ENCODE results near the gene TTLL4. TPM values are rescaled to one million over a fixed set of nuclear protein-coding genes. Genes with fewer than 3 reads are reported as not detected.

The TTLL4 gene
- total RNA-seq, 1 donor from 2014 or later: 33.8 TPM

DNA sequence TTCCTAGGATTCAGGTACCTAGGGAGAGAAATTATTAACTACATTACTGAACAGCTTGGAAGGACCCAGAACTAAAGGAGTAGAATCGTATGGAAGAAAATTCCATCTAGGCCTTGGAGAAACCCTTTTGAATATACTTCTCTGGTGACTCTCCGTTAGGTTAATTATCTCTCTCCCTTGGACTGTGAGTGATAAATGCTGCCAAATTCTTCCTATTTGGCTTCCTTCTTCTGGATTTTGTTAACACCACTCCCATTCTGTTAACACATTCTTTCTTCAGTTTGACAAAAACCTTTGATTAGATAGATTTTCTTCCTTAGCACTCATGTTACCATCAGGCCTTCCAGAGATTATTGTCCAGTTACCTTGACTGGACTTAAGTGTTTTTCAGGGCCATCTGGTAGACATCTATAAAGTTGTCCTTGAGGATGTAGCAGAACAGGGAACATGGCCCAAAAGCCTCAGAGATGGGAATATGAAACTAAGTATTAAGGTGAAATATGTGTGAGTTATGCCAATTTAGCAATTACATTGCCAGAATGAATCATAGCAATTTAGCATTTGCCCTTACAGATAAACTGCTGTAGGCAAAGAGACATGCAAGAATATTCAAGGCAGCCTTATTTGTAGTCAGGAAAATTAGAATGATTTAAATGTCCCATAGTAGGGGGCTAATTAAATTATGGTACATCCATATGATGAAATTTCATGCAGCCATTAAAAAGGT is 78.1 kb downstream of the TTLL4 start:
- no peak for FAIRE-seq
- H3K4me1 Mint-ChIP-seq (ENCODE audit: low read depth, unreplicated experiment): no peaks in the 10 kb centered on the region
- no peaks in the 10 kb centered on the region for H3K4me1 ChIP-seq (ENCODE audit: insufficient read depth, low read length)

DNA sequence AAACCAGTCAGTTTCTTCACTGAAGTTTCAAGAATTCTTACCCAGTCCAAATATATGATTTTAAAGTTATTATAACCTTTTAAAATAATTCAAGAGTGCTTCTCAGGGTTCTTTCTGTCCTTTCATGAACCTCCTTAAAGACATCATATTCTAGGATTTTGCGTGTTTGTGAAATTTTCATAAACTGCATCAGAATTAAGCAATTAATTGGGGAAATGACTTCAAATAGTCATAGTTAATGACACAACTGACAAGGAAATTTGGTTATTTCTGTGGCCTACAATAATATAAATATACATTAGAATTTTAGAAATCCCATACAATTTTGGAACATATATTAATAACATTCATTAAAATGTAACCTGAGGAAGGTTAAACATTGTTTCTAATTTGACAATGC is 81.8 kb downstream of the TTLL4 start:
- TF ChIP-seq, protein P1, sequence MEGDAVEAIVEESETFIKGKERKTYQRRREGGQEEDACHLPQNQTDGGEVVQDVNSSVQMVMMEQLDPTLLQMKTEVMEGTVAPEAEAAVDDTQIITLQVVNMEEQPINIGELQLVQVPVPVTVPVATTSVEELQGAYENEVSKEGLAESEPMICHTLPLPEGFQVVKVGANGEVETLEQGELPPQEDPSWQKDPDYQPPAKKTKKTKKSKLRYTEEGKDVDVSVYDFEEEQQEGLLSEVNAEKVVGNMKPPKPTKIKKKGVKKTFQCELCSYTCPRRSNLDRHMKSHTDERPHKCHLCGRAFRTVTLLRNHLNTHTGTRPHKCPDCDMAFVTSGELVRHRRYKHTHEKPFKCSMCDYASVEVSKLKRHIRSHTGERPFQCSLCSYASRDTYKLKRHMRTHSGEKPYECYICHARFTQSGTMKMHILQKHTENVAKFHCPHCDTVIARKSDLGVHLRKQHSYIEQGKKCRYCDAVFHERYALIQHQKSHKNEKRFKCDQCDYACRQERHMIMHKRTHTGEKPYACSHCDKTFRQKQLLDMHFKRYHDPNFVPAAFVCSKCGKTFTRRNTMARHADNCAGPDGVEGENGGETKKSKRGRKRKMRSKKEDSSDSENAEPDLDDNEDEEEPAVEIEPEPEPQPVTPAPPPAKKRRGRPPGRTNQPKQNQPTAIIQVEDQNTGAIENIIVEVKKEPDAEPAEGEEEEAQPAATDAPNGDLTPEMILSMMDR (IDR thresholded peaks at IDR 0.05; ENCODE audit: insufficient read depth, low read depth, low read length): no peak
- TF ChIP-seq EZH2 (IDR thresholded peaks at IDR 0.05; ENCODE audit: insufficient read depth, low read length): no peak
- peaks cover 4% of the 10 kb centered on the region for H3K9me3 Mint-ChIP-seq (ENCODE audit: unreplicated experiment)
- Histone ChIP-seq H3K4me1 (ENCODE audit: insufficient read depth, low read length) (no peaks in the 10 kb centered on the region), H3K9me3 (ENCODE audit: insufficient read depth, low read depth, low read length) (no peaks in the 10 kb centered on the region), H3K27ac (ENCODE audit: low read depth, low read length) (no peak overlapping the region), H2AFZ (ENCODE audit: low read depth, low read length) (no peak overlapping the region), H3K9ac (ENCODE audit: low read length) (no peak overlapping the region), H3K4me2 (ENCODE audit: low read length) (no peak overlapping the region), H3K4me3 (ENCODE audit: insufficient read depth, low read depth, low read length) (no peak overlapping the region), H3K79me2 (ENCODE audit: insufficient read depth, low read length) (no peaks in the 10 kb centered on the region), H3K27me3 (ENCODE audit: insufficient read depth, low read length) (peaks cover 2% of the 10 kb centered on the region), H3K36me3 (ENCODE audit: insufficient read depth, low read length) (no peaks in the 10 kb centered on the region), H4K20me1 (ENCODE audit: insufficient read depth, low read length) (no peaks in the 10 kb centered on the region)
- DNase-seq (ENCODE audit: low read depth): no peak
- FAIRE-seq: no peak
- H3K36me3 Mint-ChIP-seq (ENCODE audit: low read depth, unreplicated experiment): peaks cover 2% of the 10 kb centered on the region
- no peak overlapping the region for H3K4me3 Mint-ChIP-seq (ENCODE audit: unreplicated experiment)
- H3K27ac Mint-ChIP-seq (ENCODE audit: unreplicated experiment): no peak overlapping the region
- no peaks in the 10 kb centered on the region for H3K27me3 Mint-ChIP-seq (ENCODE audit: low read depth, unreplicated experiment)
- H3K4me1 Mint-ChIP-seq (ENCODE audit: low read depth, unreplicated experiment): no peaks in the 10 kb centered on the region

More for the DNA sequence above, 78.1 kb downstream of the TTLL4 start:
- Mint-ChIP-seq H3K27ac (ENCODE audit: unreplicated experiment) (no peak overlapping the region), H3K27me3 (ENCODE audit: low read depth, unreplicated experiment) (peaks cover 5% of the 10 kb centered on the region), H3K9me3 (ENCODE audit: unreplicated experiment) (peaks cover 4% of the 10 kb centered on the region), H3K4me3 (ENCODE audit: unreplicated experiment) (no peak overlapping the region), H3K36me3 (ENCODE audit: low read depth, unreplicated experiment) (peaks cover 5% of the 10 kb centered on the region)
- Histone ChIP-seq H4K20me1 (ENCODE audit: insufficient read depth, low read length) (no peaks in the 10 kb centered on the region), H3K27me3 (ENCODE audit: insufficient read depth, low read length) (no peaks in the 10 kb centered on the region), H3K4me2 (ENCODE audit: low read length) (no peak overlapping the region), H3K9me3 (ENCODE audit: insufficient read depth, low read depth, low read length) (no peaks in the 10 kb centered on the region), H3K9ac (ENCODE audit: low read length) (no peak overlapping the region), H3K36me3 (ENCODE audit: insufficient read depth, low read length) (no peaks in the 10 kb centered on the region), H3K4me3 (ENCODE audit: insufficient read depth, low read depth, low read length) (no peak overlapping the region), H3K79me2 (ENCODE audit: insufficient read depth, low read length) (no peaks in the 10 kb centered on the region), H3K27ac (ENCODE audit: low read depth, low read length) (no peak overlapping the region), H2AFZ (ENCODE audit: low read depth, low read length) (no peak overlapping the region)
- no peak for DNase-seq (ENCODE audit: low read depth)
- TF ChIP-seq EZH2 (IDR thresholded peaks at IDR 0.05; ENCODE audit: insufficient read depth, low read length): no peak
- TF ChIP-seq, protein P1 (IDR thresholded peaks at IDR 0.05; ENCODE audit: insufficient read depth, low read depth, low read length): no peak

DNA sequence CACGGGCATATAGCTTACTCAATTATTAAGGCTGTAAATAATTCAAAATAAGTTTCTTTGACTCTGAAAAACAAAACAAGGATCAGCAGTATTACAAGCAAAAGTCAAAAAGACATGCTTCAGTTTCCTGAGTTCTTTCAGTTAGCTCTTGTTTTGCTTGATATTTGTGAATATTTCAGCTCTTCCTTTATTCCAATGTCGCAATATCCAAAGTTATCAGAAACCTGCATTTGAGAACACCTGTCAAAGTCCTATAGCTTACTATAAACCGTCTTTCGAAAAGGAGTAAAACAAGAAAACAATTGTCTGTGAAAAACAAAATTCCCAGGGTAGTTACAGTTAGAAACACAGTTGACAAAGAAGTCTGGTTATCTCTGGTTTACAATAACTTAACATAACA is 86.1 kb downstream of the TTLL4 start:
- Histone ChIP-seq H4K20me1 (ENCODE audit: insufficient read depth, low read length) (no peaks in the 10 kb centered on the region), H2AFZ (ENCODE audit: low read depth, low read length) (no peak overlapping the region), H3K9me3 (ENCODE audit: insufficient read depth, low read depth, low read length) (no peaks in the 10 kb centered on the region), H3K4me1 (ENCODE audit: insufficient read depth, low read length) (peaks cover 5% of the 10 kb centered on the region), H3K27me3 (ENCODE audit: insufficient read depth, low read length) (peaks cover 8% of the 10 kb centered on the region), H3K79me2 (ENCODE audit: insufficient read depth, low read length) (no peaks in the 10 kb centered on the region), H3K4me2 (ENCODE audit: low read length) (no peak overlapping the region), H3K9ac (ENCODE audit: low read length) (no peak overlapping the region), H3K4me3 (ENCODE audit: insufficient read depth, low read depth, low read length) (no peak overlapping the region), H3K36me3 (ENCODE audit: insufficient read depth, low read length) (no peaks in the 10 kb centered on the region), H3K27ac (ENCODE audit: low read depth, low read length) (no peak overlapping the region)
- FAIRE-seq (no peak), DNase-seq (ENCODE audit: low read depth) (no peak)
- H3K36me3 Mint-ChIP-seq (ENCODE audit: low read depth, unreplicated experiment): no peaks in the 10 kb centered on the region
- H3K4me3 Mint-ChIP-seq (ENCODE audit: unreplicated experiment): no peak overlapping the region
- TF ChIP-seq, protein P1 (IDR thresholded peaks at IDR 0.05; ENCODE audit: insufficient read depth, low read depth, low read length): no peak
- TF ChIP-seq EZH2 (IDR thresholded peaks at IDR 0.05; ENCODE audit: insufficient read depth, low read length): no peak
- no peak overlapping the region for H3K27ac Mint-ChIP-seq (ENCODE audit: unreplicated experiment)
- no peaks in the 10 kb centered on the region for H3K4me1 Mint-ChIP-seq (ENCODE audit: low read depth, unreplicated experiment)
- H3K9me3 Mint-ChIP-seq (ENCODE audit: unreplicated experiment): no peaks in the 10 kb centered on the region
- no peaks in the 10 kb centered on the region for H3K27me3 Mint-ChIP-seq (ENCODE audit: low read depth, unreplicated experiment)

Measured in astrocyte (in vitro differentiated cells and primary cell).